ENCODE data around the gene DNASE1L2.
"Not testable (repeated sequence)": the region's sequence is repeated elsewhere in the genome, so short reads cannot be mapped to it uniquely, and the experiment has no call there.

The DNASE1L2 gene

GRCh38 chr16:2250652-2251295 lies 14.5 kb downstream of the DNASE1L2 start:
- peak overlapping the region; percentile 58 for H3K4me3 ChIP-seq (ENCODE audit: low read depth, low read length)
- no peak for DNase-seq (ENCODE audit: low read depth)

GRCh38 chr16:2251296-2252111 lies 15.3 kb downstream of the DNASE1L2 start, which contains the start of gene ECI1:
ECI1 (minus strand) TSS chr16:2251587; CDS start chr16:2251566, 21 bp downstream.
- peak within 1 kb of the TSS; percentile 58 for H3K4me3 ChIP-seq (ENCODE audit: low read depth, low read length)
- peak; percentile 89 for DNase-seq (ENCODE audit: low read depth)
- TF ChIP-seq CTCF (IDR thresholded peaks at IDR 0.05; ENCODE audit: control insufficient read depth, extremely low read depth, insufficient read depth): peak; percentile 60

More at GRCh38 chr16:2250652-2251295, 14.5 kb downstream of the DNASE1L2 start:
- no peak for TF ChIP-seq CTCF (IDR thresholded peaks at IDR 0.05; ENCODE audit: control insufficient read depth, extremely low read depth, insufficient read depth)

GRCh38 chr16:2252806-2253148 lies 16.5 kb downstream of the DNASE1L2 start:
- no peak for DNase-seq (ENCODE audit: low read depth)
- no peak for TF ChIP-seq CTCF (IDR thresholded peaks at IDR 0.05; ENCODE audit: control insufficient read depth, extremely low read depth, insufficient read depth)
- H3K4me3 ChIP-seq (ENCODE audit: low read depth, low read length): no peak overlapping the region

GRCh38 chr16:2253293-2253692 lies 17.0 kb downstream of the DNASE1L2 start:
- no peak for DNase-seq (ENCODE audit: low read depth)
- no peak for TF ChIP-seq CTCF (IDR thresholded peaks at IDR 0.05; ENCODE audit: control insufficient read depth, extremely low read depth, insufficient read depth)
- no peak overlapping the region for H3K4me3 ChIP-seq (ENCODE audit: low read depth, low read length)

DNA sequence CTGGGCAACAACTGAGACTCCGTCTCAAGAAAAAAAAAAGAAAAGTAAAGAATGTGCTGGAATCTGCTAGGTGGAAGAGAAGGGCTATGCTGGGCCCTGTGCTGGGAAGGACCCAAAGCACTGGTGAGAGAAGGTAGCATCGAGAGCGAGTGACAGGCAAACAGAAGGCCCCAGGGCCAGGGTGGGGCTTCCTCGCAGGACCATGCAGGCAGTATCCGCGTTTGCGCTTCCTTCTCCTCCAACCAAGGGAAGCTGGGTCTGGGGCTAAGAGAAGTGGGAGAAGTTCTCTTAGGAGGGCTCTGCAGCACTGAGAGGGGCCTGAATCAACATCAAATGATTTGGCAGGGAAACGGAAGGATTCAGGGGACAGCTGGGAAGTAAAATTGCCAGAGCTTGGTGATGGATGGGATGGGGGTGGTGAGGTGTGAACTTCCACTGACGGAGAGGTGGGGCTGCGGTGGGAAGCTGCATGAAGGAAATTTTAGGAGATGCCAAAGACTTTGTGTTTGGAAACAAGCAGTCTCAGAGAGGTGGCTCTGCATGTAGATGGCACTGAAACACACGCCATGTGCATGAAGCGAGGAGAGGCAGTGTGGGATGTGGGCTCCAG lies 20.4 kb downstream of the DNASE1L2 start:
- DNase-seq (ENCODE audit: low read depth): no peak
- H3K4me3 ChIP-seq (ENCODE audit: low read depth, low read length): no peak overlapping the region
- no peak for TF ChIP-seq CTCF (IDR thresholded peaks at IDR 0.05; ENCODE audit: control insufficient read depth, extremely low read depth, insufficient read depth)

DNA sequence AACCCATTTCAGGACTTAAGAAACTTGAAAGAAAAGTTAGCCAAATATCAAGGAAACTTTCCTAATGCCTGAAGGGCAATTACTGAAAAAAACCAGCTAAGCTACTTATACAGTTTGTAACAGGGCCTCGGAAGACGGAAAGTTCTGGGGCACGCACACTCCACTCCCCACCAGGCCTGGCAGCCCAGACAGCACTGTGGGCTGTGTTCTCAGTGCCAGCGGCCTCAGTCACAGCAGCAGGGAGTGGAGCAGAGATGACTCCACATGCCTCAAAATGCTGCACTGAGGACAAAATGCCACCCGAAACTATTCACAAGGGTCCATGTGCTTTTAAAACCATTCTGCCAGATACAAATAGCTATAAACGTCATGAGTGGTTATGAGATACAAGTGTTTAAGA lies 21.5 kb downstream of the DNASE1L2 start:
- DNase-seq (ENCODE audit: low read depth): no peak
- no peak for TF ChIP-seq CTCF (IDR thresholded peaks at IDR 0.05; ENCODE audit: control insufficient read depth, extremely low read depth, insufficient read depth)
- H3K4me3 ChIP-seq (ENCODE audit: low read depth, low read length): no peak overlapping the region

DNA sequence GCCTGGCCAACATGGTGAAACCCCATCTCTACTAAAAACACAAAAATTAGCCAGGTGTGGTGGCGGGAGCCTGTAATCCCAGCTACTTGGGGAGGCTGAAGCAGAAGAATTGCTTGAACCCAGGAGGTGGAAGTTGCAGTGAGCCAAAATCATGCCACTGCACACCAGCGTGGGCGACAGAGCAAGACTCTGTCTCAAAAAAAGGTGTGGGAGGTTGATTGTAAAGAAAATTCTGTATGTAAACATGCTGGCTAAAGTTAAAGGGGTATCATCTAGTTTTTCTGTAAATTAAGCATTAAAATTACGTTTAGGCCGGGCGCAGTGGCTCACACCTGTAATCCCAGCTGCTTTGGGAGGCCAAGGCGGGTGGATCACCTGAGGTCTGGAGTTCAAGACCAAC lies 22.3 kb downstream of the DNASE1L2 start:
- H3K4me3 ChIP-seq (ENCODE audit: low read depth, low read length); DNase-seq (ENCODE audit: low read depth): not testable (repeated sequence)
